ENCODE measurements around the gene EZH2. TPM values are rescaled to one million over a fixed set of nuclear protein-coding genes. Genes with fewer than 3 reads are reported as not detected.

Gene EZH2
- total RNA-seq, 1 experiment from 2014 or later = 39.5 TPM

DNA sequence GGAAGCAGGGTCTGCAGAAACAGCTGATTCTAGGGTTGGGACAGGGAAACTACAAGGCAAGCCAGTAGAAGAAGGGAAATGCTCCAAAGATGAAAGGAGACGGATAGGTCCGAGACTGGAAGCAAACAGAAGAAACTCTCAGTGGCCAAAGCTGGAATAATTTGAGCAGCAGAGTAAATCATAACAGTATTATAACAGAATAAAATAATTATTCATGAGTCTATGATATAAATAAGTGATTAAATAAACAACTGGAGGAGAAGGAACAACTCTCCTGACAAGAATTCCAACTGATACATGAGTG lies 27.6 kb downstream of the EZH2 start:
- no peak for DNase-seq (ENCODE audit: low spot score)

DNA sequence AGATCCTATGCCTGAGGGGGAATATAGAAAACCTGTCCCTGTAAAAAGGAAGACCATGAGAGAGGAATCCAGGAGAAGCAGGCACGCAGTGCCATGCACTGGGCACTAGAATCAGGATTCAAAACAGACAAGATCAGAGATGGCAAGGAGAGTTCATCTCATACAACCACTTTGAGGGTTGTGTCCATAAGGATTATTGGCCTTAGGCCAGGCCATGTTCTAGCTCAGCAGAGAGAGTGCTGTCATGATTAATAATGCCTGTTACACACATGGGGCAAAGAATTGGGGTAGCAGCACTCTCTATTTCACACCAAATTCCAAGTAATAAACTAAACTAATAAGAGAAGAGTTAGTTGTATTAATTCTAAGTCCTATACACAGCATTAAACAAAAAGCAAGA lies 29.1 kb downstream of the EZH2 start:
- DNase-seq (ENCODE audit: low spot score) = no peak

DNA sequence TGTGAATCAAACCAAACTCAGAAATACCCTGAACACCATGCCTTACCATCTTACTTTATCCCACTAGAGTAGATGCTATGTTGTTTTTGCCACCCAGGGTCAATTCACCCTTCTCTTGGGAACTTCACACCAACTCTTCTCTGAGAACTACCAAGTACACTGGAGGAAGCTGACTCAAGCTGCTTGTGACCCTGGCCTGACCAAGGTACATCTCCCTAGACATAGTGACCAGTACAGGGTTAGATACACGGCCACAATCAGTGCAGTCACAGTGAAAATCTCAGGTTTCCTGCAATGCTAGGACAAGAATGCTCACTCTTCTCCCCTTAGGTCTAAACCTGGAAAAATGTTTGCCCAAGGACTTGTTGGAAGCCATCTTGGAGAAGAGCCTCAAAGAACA lies 31.8 kb downstream of the EZH2 start:
- DNase-seq (ENCODE audit: low spot score) = no peak

DNA sequence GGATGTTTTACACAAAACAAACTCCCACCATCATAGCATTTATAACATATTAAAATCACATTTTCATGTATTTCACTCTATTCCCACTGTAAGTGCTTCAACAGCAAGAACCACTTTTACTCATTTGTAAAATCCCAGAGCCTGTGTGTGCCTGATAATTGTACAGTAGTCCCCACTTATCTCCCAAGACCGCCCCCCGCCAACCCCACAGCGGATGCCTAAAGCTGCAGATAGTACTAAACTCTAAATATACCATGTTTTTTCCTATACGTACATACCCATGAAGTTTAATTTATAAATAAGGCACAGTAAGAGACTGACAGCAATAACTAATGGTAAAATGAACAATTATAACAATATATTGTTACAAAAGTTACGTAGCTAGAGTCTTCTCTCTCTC lies 33.5 kb downstream of the EZH2 start:
- DNase-seq (ENCODE audit: low spot score) = no peak

DNA sequence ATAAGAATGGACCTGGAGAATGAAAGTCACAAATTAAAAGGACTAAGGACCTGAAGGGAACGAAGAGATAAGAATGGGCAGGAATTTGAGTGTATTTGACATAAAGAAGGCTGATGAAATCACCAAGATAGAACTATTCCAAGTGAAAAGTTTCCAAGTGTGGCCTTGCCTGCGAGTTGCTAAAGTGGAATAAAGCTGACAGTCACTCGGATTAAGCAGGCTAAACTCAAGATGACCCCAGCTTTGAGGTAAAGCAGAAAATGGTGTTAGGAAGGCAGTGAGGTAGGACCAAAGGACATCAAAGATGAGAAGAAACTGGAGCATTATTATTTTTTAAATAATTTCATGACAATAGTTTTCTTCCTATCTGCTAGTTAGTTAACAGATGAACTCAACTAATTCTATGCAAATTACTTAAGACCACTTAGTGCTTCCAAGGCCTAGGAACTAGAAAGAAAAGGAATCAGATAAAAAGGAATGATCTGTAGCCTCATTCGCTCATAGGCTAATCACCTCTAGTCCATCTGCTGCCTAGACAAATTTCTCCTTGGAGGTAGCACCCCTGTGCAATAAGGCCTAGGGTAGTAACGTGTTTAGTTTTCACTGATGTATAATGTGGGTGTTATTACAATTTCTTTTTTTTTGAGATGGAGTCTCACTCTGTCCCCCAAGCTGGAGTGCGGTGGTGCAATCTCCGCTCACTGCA lies 34.5 kb downstream of the EZH2 start:
- DNase-seq (ENCODE audit: low spot score) = no peak

DNA sequence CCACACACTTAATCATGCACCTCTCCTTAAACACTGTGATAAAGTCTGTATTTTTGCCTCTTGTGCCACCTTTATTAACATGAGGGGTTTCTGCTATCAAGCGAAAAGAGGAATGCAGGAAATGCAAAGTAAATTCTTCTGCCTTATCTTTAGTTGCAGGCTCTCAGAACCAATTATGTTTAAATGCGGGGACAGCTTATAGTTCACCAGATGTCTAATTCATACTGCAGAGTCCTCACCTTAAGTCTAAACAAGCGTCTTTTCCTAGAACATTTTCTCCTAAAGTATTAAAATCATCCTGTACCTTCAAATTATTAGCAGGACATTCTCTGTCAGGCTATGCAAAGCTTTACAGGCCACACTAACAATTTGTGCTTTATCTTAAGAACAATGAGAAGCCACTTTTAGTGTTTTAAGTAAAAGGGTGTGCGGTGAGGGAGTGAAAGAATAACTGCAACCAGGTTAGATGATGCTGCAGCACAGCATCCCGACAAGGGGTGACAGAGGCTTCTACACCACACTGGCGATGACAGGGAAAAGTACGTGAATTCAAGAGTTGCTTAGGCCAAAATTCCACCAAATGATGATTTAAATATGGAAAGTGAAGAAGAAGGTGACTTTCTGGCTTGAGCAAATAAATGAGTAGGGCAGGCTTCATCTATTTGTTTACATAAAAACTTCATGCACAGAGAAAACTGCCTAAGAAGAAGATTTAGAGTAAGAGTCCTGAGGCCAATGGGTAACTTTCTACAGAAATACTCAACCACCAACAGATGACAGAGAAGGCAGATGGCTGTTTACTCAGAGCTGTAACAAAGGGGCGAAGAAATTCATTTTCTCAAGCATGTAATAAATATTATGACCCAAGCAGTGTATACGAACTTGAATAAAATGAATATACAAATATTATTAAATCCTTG lies 36.0 kb downstream of the EZH2 start:
- DNase-seq (ENCODE audit: low spot score) = no peak

DNA sequence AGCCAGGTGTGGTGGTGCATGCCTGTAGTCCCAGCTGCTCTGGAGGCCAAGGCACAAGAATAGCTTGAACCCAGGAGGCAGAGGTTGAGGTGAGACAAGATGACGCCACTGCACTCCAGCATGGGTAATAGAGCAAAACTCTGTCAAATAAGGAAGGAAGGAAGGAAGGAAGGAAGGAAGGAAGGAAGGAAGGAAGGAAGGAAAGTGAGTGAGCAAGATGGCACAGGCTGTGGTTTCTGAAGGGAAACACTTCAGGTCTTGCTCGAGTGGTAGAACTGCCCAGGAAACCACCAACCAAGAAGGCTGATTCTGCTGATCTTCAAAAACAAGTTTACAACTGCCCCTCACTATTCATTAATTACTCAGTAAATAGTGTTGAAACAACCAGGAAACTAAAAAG lies 45.2 kb downstream of the EZH2 start:
- no peak for DNase-seq (ENCODE audit: low spot score)

DNA sequence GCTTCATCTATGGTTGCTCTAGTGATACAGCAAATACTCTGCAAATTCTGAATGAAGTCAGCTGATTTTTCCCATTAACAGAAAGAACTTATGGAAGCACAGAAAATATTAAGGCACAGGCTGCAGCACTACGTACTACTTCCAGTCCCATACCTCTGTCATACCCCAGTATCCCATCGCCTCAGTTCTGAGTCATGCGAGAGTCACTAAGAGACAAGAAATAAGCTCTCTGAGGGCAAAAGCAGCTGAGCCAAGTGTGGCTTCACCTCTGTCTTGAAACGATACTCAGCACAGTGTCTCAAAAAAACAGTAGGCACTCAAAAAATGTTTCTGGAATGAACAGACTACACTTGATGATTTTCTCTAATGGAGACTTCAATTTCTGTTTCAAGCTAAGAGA lies 48.2 kb downstream of the EZH2 start:
- no peak for DNase-seq (ENCODE audit: low spot score)

DNA sequence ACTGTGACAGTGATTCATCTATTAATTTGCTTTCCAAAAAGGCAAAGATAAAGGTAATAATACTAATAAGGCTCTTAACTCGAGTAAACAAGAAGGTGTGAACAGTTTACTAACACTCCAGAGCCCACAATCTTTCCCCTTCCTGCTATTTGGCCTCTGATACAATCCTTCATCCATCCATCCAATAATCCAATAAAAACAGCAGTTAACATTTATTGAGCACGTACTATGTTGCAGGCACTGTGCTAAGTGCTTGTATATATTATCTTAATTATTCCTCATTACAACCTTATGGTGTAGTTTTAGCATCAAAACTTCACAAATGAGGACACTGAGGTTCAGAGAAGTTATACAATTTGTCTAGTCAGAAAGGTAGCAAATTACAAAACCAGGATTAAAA lies 49.5 kb downstream of the EZH2 start:
- no peak for DNase-seq (ENCODE audit: low spot score)

DNA sequence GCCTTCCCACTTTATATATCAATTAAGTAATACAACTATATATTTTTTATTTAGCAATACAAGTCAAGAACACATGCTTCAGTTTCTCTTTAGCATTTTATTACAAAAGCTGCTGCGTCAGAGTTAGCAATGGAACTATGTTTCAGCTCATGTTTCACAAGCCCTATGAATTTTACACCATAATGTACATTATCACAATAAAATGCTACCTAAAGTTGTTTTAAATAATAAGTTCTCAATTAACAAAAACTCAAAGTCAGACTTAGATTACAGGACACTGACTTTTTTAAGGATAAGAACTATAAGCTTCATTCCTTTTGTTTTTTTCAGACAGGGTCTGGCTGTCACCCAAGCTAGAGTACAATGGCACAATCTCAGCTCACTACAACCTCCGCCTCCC lies 52.3 kb downstream of the EZH2 start:
- no peak for DNase-seq (ENCODE audit: low spot score)

DNA sequence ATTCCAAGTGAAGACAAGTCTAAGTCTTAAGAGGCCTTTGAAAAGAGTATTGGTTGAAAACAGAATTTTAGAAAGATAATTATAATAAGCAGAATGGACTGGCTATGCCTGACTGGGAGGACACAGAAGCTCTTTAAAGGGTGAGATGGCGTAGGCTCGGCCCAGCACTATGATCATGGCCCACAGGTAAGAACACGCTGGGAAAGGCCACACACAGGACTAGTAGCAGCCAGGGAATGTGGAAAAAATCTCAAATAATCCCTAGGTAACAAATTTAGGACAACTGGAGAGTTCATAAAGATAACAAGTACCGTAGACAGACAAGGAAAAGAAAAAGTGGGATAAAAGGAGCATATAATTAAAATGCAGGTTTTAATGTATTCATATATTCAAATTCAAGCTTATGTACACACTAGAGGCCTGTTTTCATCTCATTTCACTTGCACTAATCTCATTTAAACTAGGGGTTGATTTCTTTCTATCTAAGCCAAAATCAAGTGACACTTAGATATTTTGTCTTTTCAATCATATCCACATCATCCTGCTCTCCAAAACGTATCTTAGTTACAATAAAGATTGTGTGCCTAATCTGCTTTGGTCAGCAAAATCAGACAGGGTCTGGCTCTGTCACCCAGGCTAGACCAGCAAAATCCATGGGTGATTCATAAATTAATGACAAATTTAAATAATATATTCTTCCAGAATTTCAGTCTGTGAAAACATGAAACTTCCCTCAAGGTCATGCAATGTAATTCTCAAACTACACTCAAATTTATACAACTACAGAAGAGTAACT lies 53.0 kb downstream of the EZH2 start:
- no peak for DNase-seq (ENCODE audit: low spot score)

DNA sequence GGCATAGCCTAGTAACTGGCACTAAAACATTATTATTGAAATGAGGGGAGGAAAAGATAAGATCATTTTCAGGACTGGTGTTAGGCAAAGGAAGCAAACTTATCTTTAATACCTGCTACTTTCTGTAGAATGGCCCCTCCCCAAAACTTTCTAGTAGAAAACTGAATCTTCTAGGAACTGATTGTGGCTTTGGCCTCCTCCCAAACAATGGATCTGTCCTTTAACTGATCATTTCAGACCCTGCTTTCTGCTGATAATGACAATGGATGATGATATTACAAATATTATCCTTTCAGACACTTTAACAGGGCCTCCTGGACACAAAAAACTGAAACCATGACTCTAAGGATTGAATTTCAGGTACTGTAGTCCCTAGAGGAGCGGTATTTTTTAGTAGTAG lies 55.1 kb downstream of the EZH2 start:
- no peak for DNase-seq (ENCODE audit: low spot score)

DNA sequence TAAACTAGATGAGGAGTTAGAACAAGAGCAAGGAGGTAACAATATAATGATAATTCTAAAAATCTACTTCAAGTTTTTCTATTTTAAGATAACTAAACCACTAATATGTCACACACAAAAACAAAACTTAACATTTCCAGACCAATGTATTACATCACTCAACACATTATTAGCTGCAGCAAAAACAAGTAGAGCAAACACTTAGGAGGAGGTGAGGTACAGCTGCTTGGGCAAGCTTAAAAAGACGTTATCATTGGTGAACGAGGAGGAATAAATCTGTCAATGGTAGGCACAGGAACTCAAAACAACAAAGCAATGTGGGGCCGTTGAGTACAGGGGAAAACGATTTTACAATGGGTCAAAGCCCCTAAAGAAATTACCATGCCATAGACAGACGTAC lies 58.8 kb downstream of the EZH2 start:
- no peak for DNase-seq (ENCODE audit: low spot score)

DNA sequence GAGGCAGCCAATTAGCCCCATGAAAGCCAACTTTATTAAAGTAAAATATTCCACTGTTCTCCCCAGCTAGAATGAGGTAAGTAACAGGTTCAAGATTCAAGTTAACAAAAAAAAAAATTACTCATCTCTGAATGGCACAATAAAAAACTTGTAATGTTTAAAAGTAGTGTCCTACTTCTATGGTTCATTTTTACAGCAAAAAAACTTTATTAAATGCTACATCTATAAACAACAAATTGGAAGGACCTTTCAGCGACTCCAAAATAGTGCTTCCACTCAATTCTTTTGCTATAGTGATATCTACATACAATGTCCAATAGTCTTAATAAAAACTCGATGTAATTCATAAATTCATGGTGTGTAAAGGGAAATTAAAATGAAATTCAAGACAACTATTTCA lies 59.2 kb downstream of the EZH2 start:
- no peak for DNase-seq (ENCODE audit: low spot score)

DNA sequence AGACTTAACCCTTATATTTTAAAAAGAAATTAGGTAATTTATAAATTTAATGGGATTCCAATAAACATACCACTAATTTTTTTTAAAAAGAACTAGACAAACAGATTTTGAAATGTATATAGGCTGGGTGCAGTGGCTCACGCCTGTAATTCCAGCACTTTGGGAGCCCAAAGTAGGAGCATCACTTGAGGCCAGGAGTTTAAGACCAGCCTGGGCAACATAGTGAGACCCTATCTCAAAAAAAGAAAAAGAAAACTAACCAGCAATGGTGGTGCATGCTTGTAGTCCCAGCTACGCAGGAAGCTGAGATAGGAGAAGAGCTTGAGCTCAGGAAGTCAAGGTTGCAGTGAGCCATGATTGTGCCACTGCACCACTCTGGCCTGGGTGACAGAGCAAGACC lies 62.7 kb downstream of the EZH2 start:
- DNase-seq (ENCODE audit: low spot score) = no peak

DNA sequence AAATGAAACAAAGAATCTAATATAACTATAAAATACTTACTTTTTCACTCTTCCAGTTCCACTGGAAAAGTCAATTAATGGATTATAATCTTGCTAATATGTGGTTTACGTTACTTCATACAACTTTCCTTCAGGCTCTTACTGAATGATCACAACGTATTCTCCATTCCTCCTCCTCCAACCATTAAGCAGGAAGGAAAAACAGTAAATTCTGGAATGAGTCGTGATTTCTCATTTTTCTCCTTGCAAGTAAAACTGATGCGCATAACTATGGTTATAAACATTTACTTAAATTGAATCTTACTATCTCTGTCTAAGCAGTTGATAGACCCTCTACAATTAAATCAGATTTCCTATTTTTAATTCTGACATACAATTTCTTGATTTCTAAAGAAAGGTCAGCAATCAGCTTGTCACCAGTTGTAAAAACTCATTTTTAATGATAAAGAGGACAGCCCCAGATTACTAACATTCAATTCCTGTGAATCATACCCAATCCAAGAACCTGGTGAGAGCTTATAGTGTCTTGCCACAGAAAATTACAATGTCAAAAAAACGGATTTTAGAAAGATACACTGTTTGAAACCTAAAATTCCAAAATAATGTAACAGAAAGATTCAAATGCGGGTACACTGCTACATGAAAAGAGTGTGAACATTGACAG lies 64.3 kb downstream of the EZH2 start:
- DNase-seq (ENCODE audit: low spot score) = peak; percentile 31

DNA sequence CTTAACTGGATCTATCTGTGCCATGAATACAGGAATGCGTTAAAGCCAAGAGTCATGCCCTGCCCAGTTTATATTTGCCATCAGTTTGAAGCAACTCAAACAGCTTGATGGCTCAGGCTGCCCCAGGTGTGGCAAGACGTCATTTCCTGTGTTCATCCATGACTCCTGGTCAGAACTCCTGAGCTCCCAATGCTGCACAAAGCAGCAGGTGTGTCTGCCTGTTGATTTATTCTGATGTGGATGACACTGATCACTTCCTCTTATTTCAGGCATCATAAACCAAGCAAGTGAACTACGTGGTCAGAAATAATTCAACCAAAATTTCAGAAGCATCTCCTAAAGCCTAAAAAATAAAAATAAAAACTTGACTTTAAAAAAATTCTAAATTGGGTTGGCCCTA lies 68.5 kb downstream of the EZH2 start:
- DNase-seq (ENCODE audit: low spot score) = no peak

DNA sequence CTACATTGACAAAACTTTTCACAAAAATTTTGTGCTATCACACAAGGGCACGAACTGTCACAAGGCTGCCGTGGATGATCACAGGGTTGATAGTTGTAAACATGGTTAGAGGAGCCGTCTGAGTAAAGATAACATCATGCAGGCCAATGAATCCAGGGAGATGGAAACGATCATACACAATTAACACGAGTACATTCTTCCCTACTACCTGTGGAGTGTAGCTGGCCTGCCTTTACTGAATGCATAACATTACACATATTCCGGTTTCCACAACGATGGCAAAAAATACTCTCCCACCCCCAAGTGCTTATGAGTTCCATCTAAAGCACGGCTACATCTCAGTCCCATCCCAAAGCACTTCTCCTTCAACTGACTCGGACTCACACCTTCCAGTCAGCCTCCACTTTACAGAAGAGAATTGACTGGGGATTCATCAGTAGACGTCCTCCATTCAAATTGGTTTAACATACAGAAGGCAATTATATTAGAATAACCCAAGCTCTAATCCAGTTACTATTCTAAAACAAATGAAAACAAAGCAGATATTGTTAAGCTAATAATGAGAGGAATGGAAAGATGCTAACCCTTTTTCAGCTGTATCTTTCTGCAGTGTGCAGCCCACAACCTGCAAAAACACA lies 69.0 kb downstream of the EZH2 start:
- DNase-seq (ENCODE audit: low spot score) = no peak

DNA sequence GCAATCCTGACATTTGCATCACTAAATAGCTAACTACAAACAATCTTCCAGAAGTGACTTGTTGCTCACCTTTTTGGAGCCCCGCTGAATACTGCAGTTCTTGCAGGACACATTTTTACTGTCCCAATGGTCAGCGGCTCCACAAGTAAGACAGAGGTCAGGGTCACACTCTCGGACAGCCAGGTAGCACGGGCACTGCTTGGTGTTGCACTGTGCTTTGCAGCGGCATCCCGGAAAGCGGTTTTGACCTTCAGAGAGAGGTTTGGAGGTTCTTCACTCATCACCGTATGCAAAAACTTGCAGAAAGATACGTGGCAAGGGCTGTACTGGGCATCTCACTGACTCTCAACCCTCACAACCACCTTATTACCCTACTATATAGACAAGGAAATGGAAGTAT lies 70.2 kb downstream of the EZH2 start:
- DNase-seq (ENCODE audit: low spot score) = no peak

DNA sequence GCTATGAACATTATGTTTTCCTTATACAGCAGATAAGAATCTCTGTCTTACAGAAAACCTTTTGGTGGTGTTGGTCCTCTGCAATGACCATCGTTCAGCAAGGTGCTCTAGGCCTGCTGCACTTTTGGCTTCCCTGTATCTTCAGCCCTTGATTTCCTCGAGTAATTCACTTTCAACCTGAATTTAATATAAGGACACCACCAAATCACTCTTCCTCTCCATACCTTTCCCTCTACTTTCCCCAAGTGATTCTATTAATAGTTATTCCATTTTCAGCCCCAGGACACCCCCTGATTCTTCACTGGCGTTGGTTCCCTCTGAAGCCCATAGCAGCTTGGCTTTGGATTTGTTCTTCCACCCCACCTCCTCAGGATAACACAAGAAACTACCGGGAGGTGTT lies 72.2 kb downstream of the EZH2 start:
- DNase-seq (ENCODE audit: low spot score) = no peak

DNA sequence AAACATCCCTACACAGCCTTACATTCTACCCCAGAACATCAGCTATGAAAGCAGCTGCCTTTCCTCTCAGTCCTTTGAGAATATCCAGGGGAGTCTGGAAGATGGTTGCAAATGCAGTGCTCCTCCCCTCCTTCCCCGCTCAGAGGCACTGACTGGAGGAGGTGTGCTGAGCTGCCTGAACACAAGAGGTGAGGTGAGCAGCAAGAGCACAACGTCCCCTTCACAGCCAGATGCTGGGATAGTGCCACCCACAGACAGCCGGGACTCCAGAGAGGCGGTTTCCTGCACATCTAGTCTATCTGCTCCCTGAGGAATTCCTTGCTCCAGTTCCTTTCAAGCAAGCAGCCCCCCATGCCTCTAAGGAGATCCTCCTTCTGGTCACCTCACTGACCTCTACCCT lies 74.2 kb downstream of the EZH2 start:
- no peak for DNase-seq (ENCODE audit: low spot score)

DNA sequence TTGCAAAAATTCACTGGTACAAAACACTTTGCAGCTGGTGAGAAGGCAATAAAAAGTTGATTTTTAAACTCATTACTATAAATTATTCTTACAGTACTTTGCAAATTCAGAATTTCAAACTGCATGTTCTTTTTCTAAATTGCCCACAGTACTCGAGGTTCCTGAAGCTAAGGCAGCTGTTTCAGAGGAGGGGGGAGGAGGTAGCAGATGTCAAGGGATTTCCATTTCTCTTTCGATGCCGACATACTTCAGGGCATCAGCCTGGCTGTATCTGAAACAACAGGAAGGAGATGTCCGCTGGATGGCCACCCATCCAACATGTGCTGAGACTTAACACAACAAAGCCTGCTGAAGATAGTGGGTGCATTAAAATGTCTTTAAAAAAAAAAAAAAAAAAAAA lies 76.7 kb downstream of the EZH2 start:
- no peak for DNase-seq (ENCODE audit: low spot score)

Measured in A172 (cell line).